ENCODE data around the gene TCF7L1. TPM values are rescaled to one million over a fixed set of nuclear protein-coding genes. Genes with fewer than 3 reads are reported as not detected.

The TCF7L1 gene
- polyA plus RNA-seq, 1 of the 3 experiments (the other 2 are of a cell fraction), result 3.7 TPM

DNA sequence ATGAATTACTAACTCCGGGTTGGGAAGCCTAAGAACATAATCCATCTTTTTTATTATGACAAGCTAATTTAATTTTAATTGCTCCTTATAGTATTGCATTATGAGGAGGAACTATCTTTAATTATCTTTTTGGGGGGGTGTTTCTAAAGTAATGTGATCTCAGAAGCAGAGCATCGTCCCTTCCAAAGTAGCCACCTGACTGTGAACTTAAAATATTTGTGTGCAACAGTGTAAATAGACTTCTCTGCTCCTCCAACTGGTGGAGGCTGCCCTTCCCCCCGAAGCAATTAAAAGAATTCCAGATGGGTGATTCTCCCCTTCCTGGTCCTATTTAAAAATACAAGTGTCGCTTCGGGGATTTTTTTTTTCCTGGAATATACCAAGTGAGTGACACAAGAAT lies 55.7 kb downstream of the TCF7L1 start (continued):
- TF ChIP-seq TEAD4 (IDR thresholded peaks at IDR 0.05; ENCODE audit: borderline replicate concordance, insufficient read depth), result no peak
- TF ChIP-seq FOSL2 (IDR thresholded peaks at IDR 0.05; ENCODE audit: borderline replicate concordance, low read depth), result no peak
- no peak for TF ChIP-seq GABPA (IDR thresholded peaks at IDR 0.05; ENCODE audit: low read depth)
- no peak for TF ChIP-seq SIN3A (IDR thresholded peaks at IDR 0.05; ENCODE audit: borderline replicate concordance, low read depth, low read length)
- TF ChIP-seq, protein P1, sequence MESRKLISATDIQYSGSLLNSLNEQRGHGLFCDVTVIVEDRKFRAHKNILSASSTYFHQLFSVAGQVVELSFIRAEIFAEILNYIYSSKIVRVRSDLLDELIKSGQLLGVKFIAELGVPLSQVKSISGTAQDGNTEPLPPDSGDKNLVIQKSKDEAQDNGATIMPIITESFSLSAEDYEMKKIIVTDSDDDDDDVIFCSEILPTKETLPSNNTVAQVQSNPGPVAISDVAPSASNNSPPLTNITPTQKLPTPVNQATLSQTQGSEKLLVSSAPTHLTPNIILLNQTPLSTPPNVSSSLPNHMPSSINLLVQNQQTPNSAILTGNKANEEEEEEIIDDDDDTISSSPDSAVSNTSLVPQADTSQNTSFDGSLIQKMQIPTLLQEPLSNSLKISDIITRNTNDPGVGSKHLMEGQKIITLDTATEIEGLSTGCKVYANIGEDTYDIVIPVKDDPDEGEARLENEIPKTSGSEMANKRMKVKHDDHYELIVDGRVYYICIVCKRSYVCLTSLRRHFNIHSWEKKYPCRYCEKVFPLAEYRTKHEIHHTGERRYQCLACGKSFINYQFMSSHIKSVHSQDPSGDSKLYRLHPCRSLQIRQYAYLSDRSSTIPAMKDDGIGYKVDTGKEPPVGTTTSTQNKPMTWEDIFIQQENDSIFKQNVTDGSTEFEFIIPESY (IDR thresholded peaks at IDR 0.05; ENCODE audit: borderline replicate concordance, low read depth), result no peak
- TF ChIP-seq, protein P2, sequence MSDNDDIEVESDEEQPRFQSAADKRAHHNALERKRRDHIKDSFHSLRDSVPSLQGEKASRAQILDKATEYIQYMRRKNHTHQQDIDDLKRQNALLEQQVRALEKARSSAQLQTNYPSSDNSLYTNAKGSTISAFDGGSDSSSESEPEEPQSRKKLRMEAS (IDR thresholded peaks at IDR 0.05; ENCODE audit: low read depth), result no peak
- TF ChIP-seq GATA2 (CRISPR knock-in tag; IDR thresholded peaks at IDR 0.05), result no peak
- no peak for TF ChIP-seq MEF2A (IDR thresholded peaks at IDR 0.05; ENCODE audit: borderline replicate concordance, low read depth)
- no peak for TF ChIP-seq CHD2 (IDR thresholded peaks at IDR 0.05; ENCODE audit: low read length, partially characterized antibody)
- TF ChIP-seq JUND (IDR thresholded peaks at IDR 0.05), result no peak

DNA sequence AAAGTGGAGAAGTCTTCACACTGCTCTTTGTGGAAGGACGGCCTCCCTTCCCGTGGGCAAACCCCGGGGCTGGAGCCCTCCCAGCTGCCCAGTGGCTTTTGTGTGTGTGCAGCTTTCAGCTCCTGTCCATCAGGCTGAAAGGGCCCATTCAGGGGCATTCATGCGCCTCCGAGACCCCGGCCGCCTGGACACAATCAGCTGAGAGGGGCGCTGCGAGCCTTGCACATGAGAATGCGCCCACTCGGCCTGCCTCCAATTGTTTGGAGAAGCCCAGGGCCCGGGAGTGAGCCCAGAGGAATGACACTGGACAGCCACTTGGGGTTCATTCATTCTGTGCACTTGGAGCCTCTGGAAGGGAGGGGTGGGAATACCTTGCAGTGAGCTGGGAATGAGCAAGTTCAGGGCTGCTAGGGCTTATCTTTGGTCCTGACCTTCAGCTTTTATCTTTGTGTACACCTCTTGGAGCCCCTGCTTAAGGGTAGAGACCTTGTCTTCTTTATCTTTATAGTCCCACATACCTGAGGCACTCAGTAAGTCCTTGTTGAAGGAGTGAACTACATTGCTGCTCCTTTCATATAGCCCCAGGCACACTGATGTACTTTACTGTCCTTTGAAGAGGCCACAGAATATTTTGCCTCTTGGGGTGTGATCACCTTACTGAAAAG lies 56.5 kb downstream of the TCF7L1 start:
- no peak for TF ChIP-seq GATA2 (CRISPR knock-in tag; IDR thresholded peaks at IDR 0.05)
- TF ChIP-seq TCF12 (IDR thresholded peaks at IDR 0.05), result no peak
- no peak for TF ChIP-seq FOXM1 (IDR thresholded peaks at IDR 0.05; ENCODE audit: low read depth)
- Histone ChIP-seq H3K4me1 (ENCODE audit: control insufficient read depth in 1 of 2, insufficient read depth in 2 of 2, low read depth in 1 of 2, low read length in 1 of 2) (peaks cover 0 to 6% of the 10 kb centered on the region in 2 experiments; a peak in 2 of 4 replicates), H3F3A (replicated peaks; ENCODE audit: insufficient read depth) (no peaks in the 10 kb centered on the region), H3K9ac (no peak overlapping the region), H4K20me1 (ENCODE audit: insufficient read depth) (0 out of 2 replicates have a peak, but pooled peaks cover 4% of the 10 kb centered on the region), H3K9me3 (no peaks in the 10 kb centered on the region), H3K4me2 (no peak overlapping the region), H3K4me3 (ENCODE audit: low read depth in 2 of 2, low read length in 1 of 2) (no peak overlapping the region), H3K27me3 (ENCODE audit: insufficient read depth) (no peaks in the 10 kb centered on the region), H3K79me2 (ENCODE audit: insufficient read depth) (no peaks in the 10 kb centered on the region), H3K27ac (ENCODE audit: low read depth in 2 of 2, low read length in 1 of 2) (no peak overlapping the region), H3K9me2 (no peaks in the 10 kb centered on the region), H3K36me3 (replicated peaks in 1 of 2; ENCODE audit: control insufficient read depth in 1 of 2, insufficient read depth in 2 of 2, low read length in 1 of 2) (no peaks in the 10 kb centered on the region), H2AFZ (ENCODE audit: low read depth) (no peak overlapping the region)
- 93% methylated on average over 3 of the region's 12 CpGs for WGBS (ENCODE audit: low lambda C conversion rate)
- POLR2A ChIA-PET, result no interaction called here
- CTCF ChIA-PET, result interaction anchor here (0.8 to 2.0 kb wide), 2 partner anchors 57 to 123 kb away, joined by 3 to 5 read pairs; no protein-coding TSS in a partner anchor
- DNase-seq, result no peak

DNA sequence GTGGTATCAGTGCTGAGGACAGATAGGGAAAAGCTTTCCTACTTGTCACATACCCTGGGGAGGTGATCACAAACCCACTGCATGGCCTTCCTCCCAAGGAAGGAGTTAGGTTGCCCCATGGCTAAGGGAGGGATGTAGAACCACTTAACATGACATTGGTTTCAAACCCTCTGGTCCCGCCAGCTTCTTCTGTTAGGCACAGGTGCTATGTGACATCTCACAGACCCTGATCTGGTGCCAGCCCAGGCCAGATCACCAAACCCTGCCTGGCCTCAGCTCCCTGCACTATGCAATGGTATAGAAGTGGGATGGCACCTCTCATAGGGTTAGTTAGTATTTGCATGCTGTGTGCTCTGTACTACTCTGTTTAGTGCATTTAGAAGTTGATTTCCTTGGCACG lies 58.0 kb downstream of the TCF7L1 start:
- no peak for TF ChIP-seq EP300 (IDR thresholded peaks at IDR 0.05; ENCODE audit: borderline replicate concordance in 1 of 2, low read depth in 1 of 2, low read length in 1 of 2)
- TF ChIP-seq, protein P3, sequence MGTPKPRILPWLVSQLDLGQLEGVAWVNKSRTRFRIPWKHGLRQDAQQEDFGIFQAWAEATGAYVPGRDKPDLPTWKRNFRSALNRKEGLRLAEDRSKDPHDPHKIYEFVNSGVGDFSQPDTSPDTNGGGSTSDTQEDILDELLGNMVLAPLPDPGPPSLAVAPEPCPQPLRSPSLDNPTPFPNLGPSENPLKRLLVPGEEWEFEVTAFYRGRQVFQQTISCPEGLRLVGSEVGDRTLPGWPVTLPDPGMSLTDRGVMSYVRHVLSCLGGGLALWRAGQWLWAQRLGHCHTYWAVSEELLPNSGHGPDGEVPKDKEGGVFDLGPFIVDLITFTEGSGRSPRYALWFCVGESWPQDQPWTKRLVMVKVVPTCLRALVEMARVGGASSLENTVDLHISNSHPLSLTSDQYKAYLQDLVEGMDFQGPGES (IDR thresholded peaks at IDR 0.05; ENCODE audit: low read depth, low read length), result no peak
- no peak overlapping the region for H3K9ac ChIP-seq
- H3K27ac ChIP-seq (ENCODE audit: low read depth in 2 of 2, low read length in 1 of 2), result no peak overlapping the region
- DNase-seq, result no peak
- H3K27me3 ChIP-seq (ENCODE audit: insufficient read depth), result no peaks in the 10 kb centered on the region
- no peaks in the 10 kb centered on the region for H3K79me2 ChIP-seq (ENCODE audit: insufficient read depth)
- 95% methylated on average over 2 of the region's 2 CpGs for WGBS (ENCODE audit: low lambda C conversion rate)
- 0 out of 2 replicates have a peak, but pooled peaks cover 4% of the 10 kb centered on the region for H4K20me1 ChIP-seq (ENCODE audit: insufficient read depth)
- H3K36me3 ChIP-seq (replicated peaks in 1 of 2; ENCODE audit: control insufficient read depth in 1 of 2, insufficient read depth in 2 of 2, low read length in 1 of 2), result no peaks in the 10 kb centered on the region
- H2AFZ ChIP-seq (ENCODE audit: low read depth), result no peak overlapping the region
- H3K4me3 ChIP-seq (ENCODE audit: low read depth in 2 of 2, low read length in 1 of 2), result no peak overlapping the region
- no peaks in the 10 kb centered on the region for H3K9me2 ChIP-seq
- H3K4me2 ChIP-seq, result no peak overlapping the region
- peaks cover 0 to 6% of the 10 kb centered on the region in 2 experiments; a peak in 2 of 4 replicates for H3K4me1 ChIP-seq (ENCODE audit: control insufficient read depth in 1 of 2, insufficient read depth in 2 of 2, low read depth in 1 of 2, low read length in 1 of 2)
- H3K9me3 ChIP-seq, result no peaks in the 10 kb centered on the region
- no peaks in the 10 kb centered on the region for H3F3A ChIP-seq (replicated peaks; ENCODE audit: insufficient read depth)
- POLR2A ChIA-PET, result no interaction called here
- CTCF ChIA-PET, result interaction anchor here (0.6 to 2.0 kb wide), 5 partner anchors 31 to 265 kb away, joined by 3 to 6 read pairs (median 3); no protein-coding TSS in a partner anchor

Data from SK-N-SH (cell line).